ENCODE results near the gene LGI4. TPM values are rescaled to one million over a fixed set of nuclear protein-coding genes. Genes with fewer than 3 reads are reported as not detected.

The LGI4 gene
- total RNA-seq, 4 donors from 2014 or later: 32.0 to 58.6 (median 49.2) TPM

GRCh38 chr19:35080613-35081170, 54.2 kb downstream of the LGI4 start:
- no peaks in the 10 kb centered on the region for H3K9me3 ChIP-seq
- intact Hi-C loops (cut with DNase I): no loop called here
- 80% methylated on average over 4 of the region's 16 CpGs for WGBS
- no peaks in the 10 kb centered on the region for H3K36me3 ChIP-seq
- H3K27me3 ChIP-seq: no peaks in the 10 kb centered on the region
- no peak for TF ChIP-seq POLR2AphosphoS5 (IDR thresholded peaks at IDR 0.05)
- TF ChIP-seq POLR2A (IDR thresholded peaks at IDR 0.05; ENCODE audit: low read depth): no peak
- no peak for TF ChIP-seq EP300 (IDR thresholded peaks at IDR 0.05)
- TF ChIP-seq CTCF (IDR thresholded peaks at IDR 0.05): no peak
- no peak for DNase-seq (ENCODE audit: extremely low spot score)
- H3K27ac ChIP-seq (replicated peaks in 1 of 4): no peak overlapping the region
- H3K4me3 ChIP-seq: no peak overlapping the region
- no peaks in the 10 kb centered on the region for H3K4me1 ChIP-seq

DNA sequence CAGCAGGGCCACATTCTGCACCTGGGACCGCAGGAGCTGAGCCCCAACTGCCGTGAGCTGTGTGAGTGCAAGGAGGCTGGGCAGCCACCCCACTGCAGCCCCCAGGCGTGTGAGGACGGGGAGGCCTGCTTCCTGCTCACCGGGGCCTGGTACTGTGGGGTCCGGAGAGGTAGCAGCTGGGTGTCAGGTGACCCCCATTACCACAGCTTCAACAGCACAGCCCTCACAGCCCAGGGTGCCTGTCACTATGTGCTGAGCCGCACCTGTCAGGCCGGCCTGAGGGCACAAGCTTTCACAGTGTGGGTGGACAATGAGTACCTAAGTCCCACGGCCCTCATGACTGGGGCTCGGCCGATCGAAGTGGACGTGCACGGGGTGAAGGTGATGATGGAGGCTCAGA, 55.0 kb downstream of the LGI4 start:
- DNase-seq (ENCODE audit: extremely low spot score): no peak
- no peaks in the 10 kb centered on the region for H3K4me1 ChIP-seq
- H3K4me3 ChIP-seq: no peak overlapping the region
- H3K27ac ChIP-seq (replicated peaks in 1 of 4): no peak overlapping the region
- WGBS: 100% methylated on average over 5 of the region's 14 CpGs
- no peak for TF ChIP-seq POLR2AphosphoS5 (IDR thresholded peaks at IDR 0.05)
- TF ChIP-seq CTCF (IDR thresholded peaks at IDR 0.05): no peak
- H3K27me3 ChIP-seq: no peaks in the 10 kb centered on the region
- intact Hi-C loops (cut with DNase I): no loop called here
- no peaks in the 10 kb centered on the region for H3K36me3 ChIP-seq
- H3K9me3 ChIP-seq: no peaks in the 10 kb centered on the region

- TF ChIP-seq POLR2A (IDR thresholded peaks at IDR 0.05; ENCODE audit: low read depth) (no peak), EP300 (IDR thresholded peaks at IDR 0.05) (no peak), CTCF (IDR thresholded peaks at IDR 0.05) (no peak), POLR2AphosphoS5 (IDR thresholded peaks at IDR 0.05) (no peak)
- intact Hi-C loops (cut with DNase I): no loop called here
- no peaks in the 10 kb centered on the region for H3K27me3 ChIP-seq
- no peak overlapping the region for H3K27ac ChIP-seq (replicated peaks in 1 of 4)
- DNase-seq (ENCODE audit: extremely low spot score): no peak
- no peaks in the 10 kb centered on the region for H3K36me3 ChIP-seq
- H3K9me3 ChIP-seq: no peaks in the 10 kb centered on the region
- 88% methylated on average over 17 of the region's 17 CpGs for WGBS
- H3K4me3 ChIP-seq: no peak overlapping the region
- H3K4me1 ChIP-seq: no peaks in the 10 kb centered on the region
Measured at GRCh38 chr19:35077411-35078223, 57.2 kb downstream of the LGI4 start.

DNA sequence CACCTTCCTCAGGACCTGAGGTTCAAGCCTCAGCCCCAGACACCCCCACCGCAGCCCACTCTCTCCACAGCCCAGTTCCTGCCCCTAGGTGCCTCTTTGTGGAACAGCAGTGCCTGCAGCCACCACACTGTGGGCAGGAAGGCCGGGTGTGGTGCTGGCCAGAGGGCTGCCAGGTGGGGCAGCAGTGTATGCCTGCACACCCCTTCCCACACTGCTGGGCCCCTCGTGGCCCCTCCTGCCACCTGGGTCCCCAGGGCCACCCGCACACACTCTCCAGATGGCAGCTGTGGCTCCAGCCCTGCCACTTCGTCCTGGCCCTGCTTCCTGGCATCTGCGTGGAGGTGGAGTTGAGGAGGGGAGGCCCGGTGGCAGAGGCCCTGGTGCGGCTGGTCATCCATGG, 58.2 kb downstream of the LGI4 start:
- Histone ChIP-seq H3K27ac (replicated peaks in 1 of 4) (no peak overlapping the region), H3K4me1 (no peaks in the 10 kb centered on the region), H3K9me3 (no peaks in the 10 kb centered on the region), H3K4me3 (no peak overlapping the region), H3K27me3 (no peaks in the 10 kb centered on the region), H3K36me3 (no peaks in the 10 kb centered on the region)
- TF ChIP-seq POLR2A (IDR thresholded peaks at IDR 0.05; ENCODE audit: low read depth) (no peak), EP300 (IDR thresholded peaks at IDR 0.05) (no peak), CTCF (IDR thresholded peaks at IDR 0.05) (no peak), POLR2AphosphoS5 (IDR thresholded peaks at IDR 0.05) (no peak)
- intact Hi-C loops (cut with DNase I): no loop called here
- DNase-seq (ENCODE audit: extremely low spot score): no peak
- 87% methylated on average over 3 of the region's 8 CpGs for WGBS

DNA sequence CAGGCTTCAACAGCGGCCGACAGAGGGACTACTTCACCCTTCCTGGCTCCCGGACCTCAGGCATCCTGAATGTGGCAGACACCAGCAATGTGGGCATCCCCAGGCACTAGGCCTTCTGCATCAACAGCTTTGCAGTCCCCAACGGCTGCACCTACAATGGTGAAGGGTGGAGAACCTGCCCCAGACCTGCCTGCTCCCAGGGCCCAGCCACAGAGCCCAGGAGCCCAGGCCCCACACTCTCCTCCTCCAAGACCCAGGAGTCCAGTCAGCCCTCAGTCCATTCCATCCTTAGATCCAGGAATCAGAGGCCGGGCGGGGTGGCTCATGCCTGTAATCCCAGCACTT, 58.9 kb downstream of the LGI4 start:
- WGBS: 84% methylated on average over 3 of the region's 6 CpGs
- no peak for DNase-seq (ENCODE audit: extremely low spot score)
- TF ChIP-seq POLR2AphosphoS5 (IDR thresholded peaks at IDR 0.05) (no peak), POLR2A (IDR thresholded peaks at IDR 0.05; ENCODE audit: low read depth) (no peak), CTCF (IDR thresholded peaks at IDR 0.05) (no peak), EP300 (IDR thresholded peaks at IDR 0.05) (no peak)
- intact Hi-C loops (cut with DNase I): no loop called here
- Histone ChIP-seq H3K4me3 (no peak overlapping the region), H3K27ac (replicated peaks in 1 of 4) (no peak overlapping the region), H3K9me3 (no peaks in the 10 kb centered on the region), H3K36me3 (no peaks in the 10 kb centered on the region), H3K27me3 (no peaks in the 10 kb centered on the region), H3K4me1 (no peaks in the 10 kb centered on the region)

Data from esophagus muscularis mucosa (tissue), 4 donors.